Mesendoderm (in vitro differentiated cells): ENCODE measurements around the gene RAP1GAP2.

Source experiments
- DNase-seq: peaks from one replicate; pipeline ENCODE4 v3.0.0; 2013
- H2AK5ac ChIP-seq: 2 replicates; pipeline ENCODE4 v1.6.1; 2013; ENCODE audit warnings: low read length, inconsistent platforms
- H2BK120ac ChIP-seq: 2 replicates; pipeline ENCODE4 v1.6.1; 2013; ENCODE audit warnings: low read depth, mild to moderate bottlenecking, low read length, moderate library complexity, mixed read lengths
- H2BK15ac ChIP-seq: replicated peaks from 2 replicates; pipeline ENCODE4 v1.6.1; 2013; ENCODE audit warnings: low read depth, mild to moderate bottlenecking, moderate library complexity
- H2BK5ac ChIP-seq: 2 replicates; pipeline ENCODE4 v1.6.1; 2013; ENCODE audit warnings: low read length, inconsistent platforms
- H3K18ac ChIP-seq: 2 replicates; pipeline ENCODE4 v1.6.1; 2013; ENCODE audit warnings: mild to moderate bottlenecking, low read length, mixed read lengths
- H3K23ac ChIP-seq: one replicate; pipeline ENCODE4 v1.6.1; 2013; ENCODE audit warnings: low read length
- H3K27ac ChIP-seq: 2 replicates; pipeline ENCODE4 v1.5.1; 2013; ENCODE audit warnings: low read depth, mild to moderate bottlenecking, inconsistent platforms, low read length, moderate library complexity
- H3K27me3 ChIP-seq: 2 replicates; pipeline ENCODE4 v1.6.1; 2013; ENCODE audit warnings: low read length, control low read depth, mild to moderate bottlenecking, inconsistent platforms; ENCODE audit not compliant: insufficient read depth, poor library complexity
- H3K36me3 ChIP-seq: 2 replicates; pipeline ENCODE4 v1.6.1; 2013; ENCODE audit warnings: low read length, inconsistent platforms; ENCODE audit not compliant: control insufficient read depth, insufficient read depth
- H3K4ac ChIP-seq: one replicate; pipeline ENCODE4 v1.6.1; 2013; ENCODE audit warnings: low read depth, mild to moderate bottlenecking, low read length, moderate library complexity
- H3K4me1 ChIP-seq: 2 replicates; pipeline ENCODE4 v1.6.1; 2013; ENCODE audit warnings: low read depth, low read length, inconsistent platforms; ENCODE audit not compliant: control insufficient read depth
- H3K4me2 ChIP-seq: 2 replicates; pipeline ENCODE4 v1.6.1; 2013; ENCODE audit warnings: low read length
- H3K4me3 ChIP-seq: 2 replicates; pipeline ENCODE4 v1.5.1; 2013; ENCODE audit warnings: mild to moderate bottlenecking, low read length
- H3K56ac ChIP-seq: one replicate; pipeline ENCODE4 v1.6.1; 2013; ENCODE audit warnings: low read length
- H3K79me1 ChIP-seq: 2 replicates; pipeline ENCODE4 v1.6.1; 2013; ENCODE audit warnings: low read length, inconsistent platforms
- H3K79me2 ChIP-seq: 2 replicates; pipeline ENCODE4 v1.6.1; 2013; ENCODE audit warnings: mild to moderate bottlenecking, low read length; ENCODE audit not compliant: control insufficient read depth, insufficient read depth
- H3K9ac ChIP-seq: 2 replicates; pipeline ENCODE4 v1.6.1; 2013; ENCODE audit warnings: low read length, inconsistent platforms
- H4K5ac ChIP-seq: one replicate; pipeline ENCODE4 v1.6.1; 2013; ENCODE audit warnings: low read length
- H4K8ac ChIP-seq: one replicate; pipeline ENCODE4 v1.6.1; 2013; ENCODE audit warnings: low read depth, mild to moderate bottlenecking, control low read depth, low read length, moderate library complexity
- WGBS: extraction: QIAGEN DNeasy Blood & Tissue Kit; methylation state at CpG from one replicate; pipeline ENCODE4 v1.1.7; 2013; ENCODE audit warnings: low lambda C conversion rate, missing lambda C conversion rate; ENCODE audit not compliant: insufficient coverage; ENCODE audit errors: extremely low coverage; 5-methylcytosine and 5-hydroxymethylcytosine counted together

RAP1GAP2 gene

DNA sequence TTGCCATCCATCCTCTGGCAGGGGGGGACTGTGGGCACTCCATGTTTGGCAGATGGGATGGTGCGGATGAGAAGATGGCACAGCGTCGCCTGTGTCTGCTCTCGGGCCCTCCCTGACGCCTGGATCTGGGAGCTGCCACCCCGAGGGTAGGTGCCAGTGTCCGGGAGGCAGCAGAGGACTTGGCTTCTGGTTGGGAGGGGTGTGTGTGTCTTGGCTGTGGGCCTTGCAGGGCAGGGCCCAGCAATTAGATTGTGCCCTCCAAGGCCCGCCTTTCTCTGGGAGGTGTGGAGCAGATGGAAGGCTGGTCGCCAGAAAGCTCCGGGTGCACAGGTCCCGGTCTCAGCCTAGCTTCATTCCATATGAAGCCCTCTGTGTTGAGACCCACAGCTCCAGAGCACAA is 1.4 kb downstream of the RAP1GAP2 start:
- H3K27me3 ChIP-seq = no peaks in the 10 kb centered on the region
- H3K4me3 ChIP-seq = no peak overlapping the region
- no peak overlapping the region for H2BK120ac ChIP-seq
- no peak overlapping the region for H3K4ac ChIP-seq
- no peak overlapping the region for H3K27ac ChIP-seq
- no peak for DNase-seq
- H3K23ac ChIP-seq = no peak overlapping the region
- no peak overlapping the region for H2AK5ac ChIP-seq
- no peak overlapping the region for H2BK5ac ChIP-seq
- H3K36me3 ChIP-seq = no peaks in the 10 kb centered on the region
- no peak overlapping the region for H3K9ac ChIP-seq
- H3K4me2 ChIP-seq = no peak overlapping the region
- H2BK15ac ChIP-seq = no peak overlapping the region
- H3K18ac ChIP-seq = no peak overlapping the region
- no peak overlapping the region for H4K5ac ChIP-seq
- H3K79me1 ChIP-seq = no peaks in the 10 kb centered on the region
- H4K8ac ChIP-seq = no peak overlapping the region
- H3K79me2 ChIP-seq = no peaks in the 10 kb centered on the region
- H3K56ac ChIP-seq = no peak overlapping the region
- no peaks in the 10 kb centered on the region for H3K4me1 ChIP-seq
- WGBS = no CpG with 5 or more reads among the region's 11 CpGs

GRCh38 chr17:2798188-2798587 is 1.9 kb downstream of the RAP1GAP2 start:
- no peak overlapping the region for H2BK5ac ChIP-seq
- H3K79me2 ChIP-seq = no peaks in the 10 kb centered on the region
- H2BK15ac ChIP-seq = no peak overlapping the region
- DNase-seq = no peak
- no CpG with 5 or more reads among the region's 11 CpGs for WGBS
- no peak overlapping the region for H4K8ac ChIP-seq
- no peaks in the 10 kb centered on the region for H3K36me3 ChIP-seq
- no peak overlapping the region for H2BK120ac ChIP-seq
- H3K18ac ChIP-seq = no peak overlapping the region
- H3K4me3 ChIP-seq = no peak overlapping the region
- no peak overlapping the region for H2AK5ac ChIP-seq
- no peak overlapping the region for H3K9ac ChIP-seq
- no peak overlapping the region for H3K4me2 ChIP-seq
- no peak overlapping the region for H3K23ac ChIP-seq
- no peaks in the 10 kb centered on the region for H3K4me1 ChIP-seq
- no peaks in the 10 kb centered on the region for H3K79me1 ChIP-seq
- no peak overlapping the region for H4K5ac ChIP-seq
- H3K27ac ChIP-seq = no peak overlapping the region
- H3K4ac ChIP-seq = no peak overlapping the region
- no peak overlapping the region for H3K56ac ChIP-seq
- H3K27me3 ChIP-seq = no peaks in the 10 kb centered on the region

DNA sequence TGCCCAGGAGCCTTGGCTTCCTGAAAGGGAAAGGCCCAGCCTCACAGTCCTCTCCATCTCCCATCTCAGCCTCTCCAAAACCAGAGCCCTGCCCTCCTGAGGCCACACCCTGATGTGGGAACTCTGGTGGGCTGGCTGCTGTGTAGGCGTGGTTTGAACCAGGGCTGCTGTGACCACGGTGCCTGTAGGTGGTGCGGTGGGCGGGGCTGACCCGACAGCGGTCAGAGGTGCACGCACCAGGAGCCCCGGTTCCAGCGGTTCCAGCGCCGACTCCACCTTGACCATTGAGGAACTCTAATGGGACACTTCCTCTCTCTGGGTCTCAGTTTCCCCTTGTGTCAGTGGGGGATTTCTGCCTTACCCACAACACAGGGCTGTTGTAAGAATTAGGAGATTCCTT is 2.4 kb downstream of the RAP1GAP2 start:
- no peak overlapping the region for H2BK15ac ChIP-seq
- H3K27ac ChIP-seq = no peak overlapping the region
- no peak overlapping the region for H3K23ac ChIP-seq
- no peak overlapping the region for H3K9ac ChIP-seq
- H3K27me3 ChIP-seq = no peaks in the 10 kb centered on the region
- H3K4me3 ChIP-seq = no peak overlapping the region
- no peak overlapping the region for H4K8ac ChIP-seq
- H3K79me2 ChIP-seq = no peaks in the 10 kb centered on the region
- H3K36me3 ChIP-seq = no peaks in the 10 kb centered on the region
- no CpG with 5 or more reads among the region's 11 CpGs for WGBS
- peak overlapping the region; percentile 34 for H3K4me2 ChIP-seq
- H2BK5ac ChIP-seq = no peak overlapping the region
- H2AK5ac ChIP-seq = no peak overlapping the region
- H3K56ac ChIP-seq = peak overlapping the region; percentile 34
- H3K79me1 ChIP-seq = no peaks in the 10 kb centered on the region
- DNase-seq = peak; percentile 62
- H4K5ac ChIP-seq = no peak overlapping the region
- no peak overlapping the region for H3K18ac ChIP-seq
- no peak overlapping the region for H2BK120ac ChIP-seq
- no peak overlapping the region for H3K4ac ChIP-seq
- no peaks in the 10 kb centered on the region for H3K4me1 ChIP-seq

DNA sequence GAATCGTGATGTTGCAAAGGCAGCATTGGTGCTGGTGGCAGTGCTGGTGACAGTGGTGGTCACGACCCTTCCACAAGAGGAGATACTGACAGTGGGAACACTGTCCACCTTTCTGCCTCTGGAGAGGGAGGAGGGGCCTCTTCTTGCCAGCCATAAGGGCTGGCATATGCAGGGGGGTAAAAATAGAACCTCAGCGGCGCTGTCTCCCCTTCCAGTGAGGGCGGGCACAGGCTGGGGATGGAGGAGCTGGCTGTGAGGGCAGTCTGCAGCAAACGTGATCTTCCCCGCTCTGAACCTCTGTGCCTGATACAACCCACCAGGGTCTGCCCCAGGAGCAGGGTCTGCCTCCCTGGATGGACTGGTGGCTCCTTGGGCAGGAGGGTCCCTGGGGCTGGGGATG is 3.4 kb downstream of the RAP1GAP2 start:
- DNase-seq = no peak
- WGBS = no CpG with 5 or more reads among the region's 7 CpGs
- H4K8ac ChIP-seq = no peak overlapping the region
- H3K18ac ChIP-seq = no peak overlapping the region
- H3K9ac ChIP-seq = no peak overlapping the region
- no peak overlapping the region for H3K4me3 ChIP-seq
- no peak overlapping the region for H2BK15ac ChIP-seq
- H3K36me3 ChIP-seq = no peaks in the 10 kb centered on the region
- no peak overlapping the region for H4K5ac ChIP-seq
- H3K27ac ChIP-seq = no peak overlapping the region
- H2BK5ac ChIP-seq = no peak overlapping the region
- no peaks in the 10 kb centered on the region for H3K4me1 ChIP-seq
- no peak overlapping the region for H3K56ac ChIP-seq
- H3K79me1 ChIP-seq = no peaks in the 10 kb centered on the region
- H2BK120ac ChIP-seq = no peak overlapping the region
- H3K27me3 ChIP-seq = no peaks in the 10 kb centered on the region
- H3K4me2 ChIP-seq = no peak overlapping the region
- no peak overlapping the region for H3K4ac ChIP-seq
- H3K79me2 ChIP-seq = no peaks in the 10 kb centered on the region
- no peak overlapping the region for H3K23ac ChIP-seq
- H2AK5ac ChIP-seq = no peak overlapping the region

DNA sequence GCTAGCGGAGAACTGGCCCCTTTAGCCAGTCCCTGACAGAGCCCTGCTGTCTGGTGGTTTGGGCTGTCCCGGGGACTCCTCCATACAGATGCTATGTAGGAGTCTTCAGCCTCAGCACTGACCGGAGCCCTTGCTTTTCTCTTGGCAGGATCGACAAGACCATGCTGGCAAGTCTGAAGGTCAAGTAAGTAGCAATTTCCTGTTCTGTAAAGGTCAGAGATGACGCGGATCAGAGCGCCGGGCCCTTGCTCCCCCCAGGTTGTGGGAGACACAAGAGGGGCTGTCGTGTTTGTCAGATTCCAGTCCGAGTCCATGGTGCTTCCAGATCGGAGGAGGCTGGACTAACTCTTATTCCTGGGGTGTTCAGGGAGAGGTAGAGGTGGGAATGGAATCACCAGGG is 4.1 kb downstream of the RAP1GAP2 start:
- Histone ChIP-seq H3K4me3 (no peak overlapping the region), H3K27ac (no peak overlapping the region), H3K4me1 (no peaks in the 10 kb centered on the region), H3K4me2 (no peak overlapping the region), H3K4ac (no peak overlapping the region), H3K36me3 (no peaks in the 10 kb centered on the region), H2BK15ac (no peak overlapping the region), H3K56ac (no peak overlapping the region), H3K23ac (no peak overlapping the region), H4K5ac (no peak overlapping the region), H4K8ac (no peak overlapping the region), H2BK5ac (no peak overlapping the region), H2BK120ac (no peak overlapping the region), H3K18ac (no peak overlapping the region), H3K79me1 (no peaks in the 10 kb centered on the region), H3K27me3 (no peaks in the 10 kb centered on the region), H2AK5ac (no peak overlapping the region), H3K79me2 (no peaks in the 10 kb centered on the region), H3K9ac (no peak overlapping the region)
- no CpG with 5 or more reads among the region's 11 CpGs for WGBS
- DNase-seq = no peak

DNA sequence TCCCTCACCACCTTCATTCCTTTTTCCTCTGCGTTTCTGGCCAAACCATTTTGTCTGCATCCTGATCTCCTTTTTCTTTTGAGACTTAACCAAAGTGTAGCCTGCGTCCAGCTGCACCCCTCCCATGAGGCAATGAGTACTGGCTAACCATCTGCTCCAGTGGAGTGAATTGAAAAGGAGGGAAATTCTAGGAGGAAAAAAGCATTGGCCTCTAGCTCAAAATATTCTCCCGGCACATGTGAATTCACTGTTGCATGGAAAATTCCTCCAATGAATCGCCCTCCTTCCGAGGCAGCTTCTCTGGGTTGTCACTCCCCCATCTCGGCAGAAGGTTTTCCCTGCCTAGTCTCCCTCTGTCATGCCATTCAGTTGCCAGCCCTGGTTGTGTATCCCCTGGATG is 5.6 kb downstream of the RAP1GAP2 start:
- Histone ChIP-seq H3K4me1 (no peaks in the 10 kb centered on the region), H3K18ac (no peak overlapping the region), H2BK15ac (no peak overlapping the region), H3K4me3 (no peak overlapping the region), H3K4me2 (no peak overlapping the region), H3K56ac (no peak overlapping the region), H3K27me3 (no peaks in the 10 kb centered on the region), H4K5ac (no peak overlapping the region), H3K79me2 (no peaks in the 10 kb centered on the region), H3K27ac (no peak overlapping the region), H3K79me1 (no peaks in the 10 kb centered on the region), H3K23ac (no peak overlapping the region), H2AK5ac (no peak overlapping the region), H3K4ac (no peak overlapping the region), H3K36me3 (no peaks in the 10 kb centered on the region), H3K9ac (no peak overlapping the region), H2BK120ac (no peak overlapping the region), H4K8ac (no peak overlapping the region), H2BK5ac (no peak overlapping the region)
- no CpG with 5 or more reads among the region's 6 CpGs for WGBS
- no peak for DNase-seq
